Keratinocyte (primary cell): Measurements from ENCODE around the gene CAPZA1. TPM values are rescaled to one million over a fixed set of nuclear protein-coding genes. Genes with fewer than 3 reads are reported as not detected.

Experiments
- DNase-seq: peaks from one replicate; pipeline ENCODE4 v3.0.0-alpha.2; 2011; ENCODE audit warnings: low read depth, missing footprints, low spot score
- FAIRE-seq: peaks from 2 replicates; lab custom pipeline; 2011; peaks lifted over from hg19 to GRCh38; lab: Jason Lieb, UNC
- H2AFZ ChIP-seq: 2 replicates; pipeline ENCODE4 v1.6.0; 2012; ENCODE audit warnings: low read length, control low read depth, inconsistent platforms; ENCODE audit not compliant: control insufficient read depth
- H3K27ac ChIP-seq: 2 replicates; pipeline ENCODE4 v1.5.1; 2011; ENCODE audit warnings: low read length; ENCODE audit not compliant: control insufficient read depth, insufficient read depth
- H3K27me3 ChIP-seq: 3 replicates; pipeline ENCODE4 v1.6.0; 2011; ENCODE audit warnings: low read length; ENCODE audit not compliant: control insufficient read depth, insufficient read depth; ENCODE audit errors: extremely low read depth
- H3K36me3 ChIP-seq, 2 experiments: 2 replicates in 1 of 2; 3 replicates in 1 of 2; pipeline ENCODE4 v1.5.1; 2011; ENCODE audit warnings: low read length in 2 of 2, mild to moderate bottlenecking in 1 of 2; ENCODE audit not compliant: control insufficient read depth in 2 of 2, insufficient read depth in 2 of 2; ENCODE audit errors: extremely low read depth in 1 of 2
- H3K4me1 ChIP-seq: 3 replicates; pipeline ENCODE4 v1.5.1; 2011; ENCODE audit warnings: low read length; ENCODE audit not compliant: control insufficient read depth, insufficient read depth; ENCODE audit errors: extremely low read depth
- H3K4me2 ChIP-seq: 3 replicates; pipeline ENCODE4 v1.6.0; 2011; ENCODE audit warnings: low read depth, low read length; ENCODE audit not compliant: control insufficient read depth, insufficient read depth; ENCODE audit errors: extremely low read depth
- H3K4me3 ChIP-seq, 3 experiments: fragments of 200-600 bp in 1 of 3; sonication (generic) in 1 of 3; 2 replicates in 2 of 3; 3 replicates in 1 of 3; pipeline ENCODE4 v1.5.1; 2011 to 2016; ENCODE audit warnings: low read length in 3 of 3, mild to moderate bottlenecking in 3 of 3, control low read depth in 2 of 3, inconsistent platforms in 1 of 3, low read depth in 1 of 3, mixed read lengths in 1 of 3, mixed run types in 1 of 3, moderate library complexity in 1 of 3; ENCODE audit not compliant: control insufficient read depth in 2 of 3, insufficient read depth in 2 of 3; ENCODE audit errors: extremely low read depth in 1 of 3
- H3K79me2 ChIP-seq: 2 replicates; pipeline ENCODE4 v1.6.0; 2012; ENCODE audit warnings: low read length; ENCODE audit not compliant: control insufficient read depth, insufficient read depth
- H3K9ac ChIP-seq: 3 replicates; pipeline ENCODE4 v1.6.0; 2011; ENCODE audit warnings: low read length; ENCODE audit not compliant: control insufficient read depth, insufficient read depth; ENCODE audit errors: extremely low read depth
- H3K9me1 ChIP-seq: 3 replicates; pipeline ENCODE4 v1.6.0; 2011; ENCODE audit warnings: low read length; ENCODE audit not compliant: control insufficient read depth, insufficient read depth; ENCODE audit errors: extremely low read depth
- H3K9me3 ChIP-seq: 2 replicates; pipeline ENCODE4 v1.5.1; 2012; ENCODE audit warnings: low read depth, low read length; ENCODE audit not compliant: control insufficient read depth
- H4K20me1 ChIP-seq: 3 replicates; pipeline ENCODE4 v1.6.0; 2011; ENCODE audit warnings: low read length; ENCODE audit not compliant: control insufficient read depth, insufficient read depth; ENCODE audit errors: extremely low read depth
- CTCF ChIP-seq, 3 experiments: IDR thresholded peaks in 1 of 3; conservative IDR thresholded peaks in 1 of 3; optimal IDR thresholded peaks in 1 of 3; 2 replicates in 2 of 3; 3 replicates in 1 of 3; pipeline versions ENCODE3 to v1.5.1; 2011; ENCODE audit warnings: low read length in 3 of 3, mild to moderate bottlenecking in 3 of 3, moderate library complexity in 2 of 3, control low read depth in 1 of 3, inconsistent platforms in 1 of 3; ENCODE audit not compliant: insufficient read depth in 2 of 3; ENCODE audit errors: extremely low read depth in 1 of 3
- EZH2 ChIP-seq: IDR thresholded peaks from one replicate; pipeline ENCODE4 v1.6.1; 2012; ENCODE audit warnings: inconsistent platforms, mild to moderate bottlenecking, low read length, moderate library complexity
- dilution Hi-C: fragments of 300-500 bp; cut with MboI; formaldehyde crosslinking; loops from one replicate; pipeline ENCODE4 v1.7.0; 2020; ENCODE audit warnings: low sequenced_read_pairs; ENCODE audit not compliant: extremely low pct_ligation_motif_present
- polyA plus RNA-seq, 5 experiments: library from polyadenylated mRNA; depleted of rRNA in 3 of 5; stranded (reverse) in 3 of 5; stranded (forward) in 1 of 5; unstranded in 1 of 5; fragments of >200 nt; gene quantifications; 1 replicate in 1 of 5; 2 replicates in 3 of 5; 3 replicates in 1 of 5; pipeline versions ENCODE4 v1.2.1 to v1.2.3, GENCODE V29; 2011 to 2012; ENCODE audit warnings: missing spikeins in 2 of 5, low read depth in 1 of 5, low replicate concordance in 1 of 5

The CAPZA1 gene
- polyA plus RNA-seq, 1 donor (not counting 4 experiments of a cell fraction or from before 2014, with no cell fraction given) = 239 TPM

GRCh38 chr1:112636597-112637253 lies 17.1 kb downstream of the CAPZA1 start:
- Histone ChIP-seq H4K20me1 (peaks cover 22% of the 10 kb centered on the region), H3K27me3 (no peaks in the 10 kb centered on the region), H3K79me2 (peaks cover 82% of the 10 kb centered on the region), H3K4me2 (peak overlapping the region; percentile 33), H2AFZ (no peak overlapping the region), H3K9ac (no peak overlapping the region), H3K4me1 (peaks cover 39% of the 10 kb centered on the region), H3K9me1 (peaks cover 3% of the 10 kb centered on the region), H3K27ac (peak overlapping the region; percentile 56), H3K4me3 (peak overlapping the region in 1 of 3 experiments; percentile 4), H3K36me3 (peaks cover 0 to 2% of the 10 kb centered on the region in 2 experiments), H3K9me3 (no peaks in the 10 kb centered on the region)
- TF ChIP-seq EZH2 = no peak
- TF ChIP-seq CTCF (optimal IDR thresholded peaks at IDR 0.05 in 1 of 3, IDR thresholded peaks at IDR 0.05 in 1 of 3, conservative IDR thresholded peaks at IDR 0.05 in 1 of 3; ENCODE audit: extremely low read depth in 1 of 3, insufficient read depth in 2 of 3, low read length in 3 of 3) = no peak
- no peak for FAIRE-seq
- DNase-seq = no peak
- dilution Hi-C loops = no loop called here

- Histone ChIP-seq H3K36me3 (peaks cover 0 to 2% of the 10 kb centered on the region in 2 experiments), H3K9ac (peak overlapping the region; percentile 19), H3K27ac (peak overlapping the region; percentile 56), H3K9me3 (no peaks in the 10 kb centered on the region), H3K4me3 (peak overlapping the region in 2 of 3 experiments; percentile 8 to 32), H3K27me3 (no peaks in the 10 kb centered on the region), H3K4me2 (peak overlapping the region; percentile 33), H4K20me1 (peaks cover 20% of the 10 kb centered on the region), H3K4me1 (peaks cover 39% of the 10 kb centered on the region), H3K79me2 (peaks cover 82% of the 10 kb centered on the region), H3K9me1 (peaks cover 3% of the 10 kb centered on the region), H2AFZ (no peak overlapping the region)
- DNase-seq (no peak), FAIRE-seq (peak; percentile 34)
- dilution Hi-C loops = no loop called here
- no peak for TF ChIP-seq EZH2
- no peak for TF ChIP-seq CTCF (optimal IDR thresholded peaks at IDR 0.05 in 1 of 3, IDR thresholded peaks at IDR 0.05 in 1 of 3, conservative IDR thresholded peaks at IDR 0.05 in 1 of 3; ENCODE audit: extremely low read depth in 1 of 3, insufficient read depth in 2 of 3, low read length in 3 of 3)
Observed at GRCh38 chr1:112637254-112638109, 17.9 kb downstream of the CAPZA1 start.
